SKM-1 (cell line): Measurements from ENCODE around the gene CTDP1.
"Not testable (repeated sequence)": the region's sequence is repeated elsewhere in the genome, so short reads cannot be mapped to it uniquely, and the experiment has no call there.

ENCODE experiments used
- DNase-seq: peaks from one replicate; lab custom pipeline; 2025; ENCODE audit not compliant: unreplicated experiment; lab: John Stamatoyannopoulos, UW

The CTDP1 gene

DNA sequence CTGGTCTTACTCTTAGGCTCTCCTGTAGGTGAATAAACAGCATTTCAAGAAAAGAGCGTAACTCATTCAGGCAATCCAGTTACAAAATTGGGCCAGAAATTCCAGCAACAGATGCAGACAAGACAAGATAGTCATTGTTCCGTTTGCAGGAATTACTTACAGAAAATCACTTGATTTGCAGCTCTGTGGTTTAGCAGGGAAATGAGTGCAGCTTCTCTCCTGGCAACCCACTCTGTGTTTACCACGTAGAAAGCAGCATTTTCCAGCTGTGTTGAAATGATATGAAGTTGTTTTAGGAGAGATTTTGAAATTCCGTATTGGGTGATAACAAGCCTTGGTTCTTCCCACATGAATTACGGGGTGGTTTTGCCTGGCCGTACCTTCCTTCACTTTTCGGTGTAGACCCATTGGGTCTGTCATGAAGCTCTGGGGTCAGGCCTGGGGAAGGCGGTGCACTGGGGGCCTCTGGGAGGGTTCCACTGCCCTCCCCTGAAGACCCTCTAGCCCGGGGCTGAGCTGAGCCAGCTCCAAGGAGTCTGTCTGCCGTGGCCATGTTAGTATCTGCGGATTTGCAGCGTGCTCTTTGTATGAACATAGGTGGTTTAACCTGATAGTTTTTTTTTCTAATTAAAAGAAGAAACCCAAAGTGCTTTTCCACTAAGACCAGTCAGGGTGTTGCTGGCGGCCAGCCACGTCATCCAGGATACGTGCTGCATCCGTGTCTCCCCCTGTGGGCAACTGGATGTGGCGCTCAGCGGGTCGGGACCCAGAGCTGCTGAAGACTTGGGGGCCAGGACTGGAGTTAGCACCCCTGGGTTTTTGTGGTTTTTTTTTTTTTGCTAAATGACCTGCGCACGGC lies 59.2 kb downstream of the CTDP1 start:
- DNase-seq = no peak

- DNase-seq = no peak
Observed at GRCh38 chr18:79739440-79739778, 59.8 kb downstream of the CTDP1 start.

GRCh38 chr18:79740047-79740446 lies 60.4 kb downstream of the CTDP1 start:
- not testable (repeated sequence) for DNase-seq

DNA sequence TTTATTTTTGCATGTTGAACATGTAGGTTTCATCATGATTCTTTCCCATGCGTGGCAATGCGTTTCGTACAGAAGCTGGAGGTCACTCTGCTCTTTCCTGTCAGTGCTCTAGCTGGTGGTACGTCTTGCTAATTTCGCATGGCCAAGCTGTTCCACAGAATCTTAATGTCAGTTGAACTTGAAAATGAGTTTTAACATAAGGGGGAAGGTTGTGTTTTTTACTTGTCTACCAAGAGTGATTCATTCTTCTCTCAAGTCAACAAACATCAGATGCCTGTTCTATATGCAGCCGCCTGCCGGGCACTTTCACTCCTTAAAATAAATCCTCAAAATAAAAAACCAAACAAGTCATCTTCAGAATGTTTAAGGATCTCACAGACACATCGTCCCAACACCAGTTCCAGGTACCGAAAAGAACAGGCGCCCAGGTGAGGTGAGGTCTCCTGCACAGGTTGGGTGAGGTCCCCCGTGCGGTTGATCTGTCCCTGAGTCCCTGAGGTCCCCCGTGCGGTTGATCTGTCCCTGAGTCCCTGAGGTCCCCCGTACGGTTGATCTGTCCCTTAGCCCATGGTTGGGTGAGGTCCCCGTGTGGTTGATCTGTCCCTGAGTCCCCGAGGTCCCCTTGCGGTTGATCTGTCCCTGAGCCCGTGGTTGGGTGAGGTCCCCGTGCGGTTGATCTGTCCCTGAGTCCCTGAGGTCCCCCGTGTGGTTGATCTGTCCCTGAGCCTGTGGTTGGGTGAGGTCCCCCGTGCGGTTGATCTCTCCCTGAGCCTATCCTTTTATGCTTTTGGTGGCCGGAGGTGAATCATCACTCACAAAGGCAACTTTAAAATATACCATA lies 61.1 kb downstream of the CTDP1 start:
- DNase-seq = no peak

- no peak for DNase-seq
Observed at GRCh38 chr18:79741362-79741700, 61.7 kb downstream of the CTDP1 start.

DNA sequence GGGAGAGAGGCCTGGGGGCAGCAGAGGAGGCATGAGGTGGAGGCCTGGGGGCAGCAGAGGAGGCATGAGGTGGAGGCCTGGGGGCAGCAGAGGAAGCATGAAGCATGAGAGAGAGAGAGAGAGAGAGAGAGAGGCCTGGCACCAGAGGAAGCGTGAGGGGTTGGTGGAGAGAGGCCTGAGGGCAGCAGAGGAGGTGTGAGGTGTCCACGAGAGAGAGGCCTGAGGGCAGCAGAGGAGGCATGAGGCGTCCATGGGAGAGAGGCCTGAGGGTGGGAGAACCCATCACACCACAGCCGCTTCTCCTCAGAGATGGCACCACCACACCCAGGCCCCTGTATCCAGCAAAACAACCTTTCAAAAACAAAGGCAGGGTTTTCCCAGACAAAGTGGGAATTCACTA lies 62.5 kb downstream of the CTDP1 start:
- no peak for DNase-seq

DNA sequence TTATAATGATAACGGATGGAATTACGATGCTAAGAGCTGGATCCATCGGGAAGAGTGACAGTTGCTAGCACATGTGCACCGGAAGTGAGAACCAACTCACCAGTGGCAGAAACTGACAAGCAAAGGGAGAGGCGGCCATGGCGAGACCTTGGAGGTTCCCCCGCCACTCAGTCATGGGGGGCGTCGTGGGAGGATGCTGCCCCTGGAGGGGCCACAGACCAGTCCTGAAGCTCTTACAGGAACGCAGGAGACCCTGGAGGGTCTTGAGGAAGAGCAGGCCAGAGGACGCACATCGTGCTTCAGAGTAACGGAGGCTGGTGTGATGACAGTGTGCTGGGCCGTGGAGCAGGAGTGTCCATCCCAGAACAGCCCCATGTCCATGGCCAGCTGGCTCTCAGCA lies 65.0 kb downstream of the CTDP1 start:
- no peak for DNase-seq

GRCh38 chr18:79746730-79747129 lies 67.1 kb downstream of the CTDP1 start:
- no peak for DNase-seq

DNA sequence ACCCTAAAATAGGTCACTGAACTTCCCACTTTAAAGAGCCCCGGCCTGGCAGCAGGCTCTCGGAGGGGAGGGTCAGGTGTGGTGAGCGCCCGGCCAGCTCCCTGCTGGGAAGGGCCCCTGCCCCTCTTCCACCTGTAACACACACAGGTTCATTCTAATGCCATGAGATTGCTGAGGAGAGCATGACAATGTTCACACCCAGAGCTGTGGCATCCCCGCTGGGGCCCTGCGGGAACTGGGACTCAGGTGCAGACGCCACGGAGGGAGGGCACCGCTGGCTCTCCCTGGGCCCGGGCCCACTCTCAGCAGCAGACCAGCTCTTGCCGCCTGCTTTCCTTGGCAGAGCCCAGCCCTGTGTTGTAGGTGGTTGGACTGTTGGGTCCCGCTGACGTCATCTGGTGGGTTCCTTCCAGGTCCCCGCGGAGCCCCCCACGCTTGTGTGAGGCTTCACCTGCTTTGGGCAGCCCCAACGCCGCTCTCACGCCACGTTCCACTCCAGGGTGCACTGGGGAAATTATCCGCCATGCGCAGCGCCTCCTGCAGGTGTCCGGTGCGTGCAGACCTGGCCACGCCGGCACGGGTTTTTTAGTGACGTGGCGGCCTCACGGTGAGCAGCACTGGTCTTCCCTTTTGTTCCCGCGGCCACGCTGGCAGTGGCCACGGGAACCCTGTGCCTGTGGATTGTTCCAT lies 67.7 kb downstream of the CTDP1 start:
- DNase-seq = no peak

- no peak for DNase-seq
Observed at GRCh38 chr18:79748321-79749180, 68.9 kb downstream of the CTDP1 start.

GRCh38 chr18:79749251-79750191 lies 69.9 kb downstream of the CTDP1 start:
- DNase-seq = no peak

GRCh38 chr18:79750980-79751571 lies 71.5 kb downstream of the CTDP1 start:
- no peak for DNase-seq

- DNase-seq = not testable (repeated sequence)
Observed at GRCh38 chr18:79751918-79752578, 72.4 kb downstream of the CTDP1 start.

GRCh38 chr18:79752946-79753345 lies 73.3 kb downstream of the CTDP1 start:
- DNase-seq = not testable (repeated sequence)

DNA sequence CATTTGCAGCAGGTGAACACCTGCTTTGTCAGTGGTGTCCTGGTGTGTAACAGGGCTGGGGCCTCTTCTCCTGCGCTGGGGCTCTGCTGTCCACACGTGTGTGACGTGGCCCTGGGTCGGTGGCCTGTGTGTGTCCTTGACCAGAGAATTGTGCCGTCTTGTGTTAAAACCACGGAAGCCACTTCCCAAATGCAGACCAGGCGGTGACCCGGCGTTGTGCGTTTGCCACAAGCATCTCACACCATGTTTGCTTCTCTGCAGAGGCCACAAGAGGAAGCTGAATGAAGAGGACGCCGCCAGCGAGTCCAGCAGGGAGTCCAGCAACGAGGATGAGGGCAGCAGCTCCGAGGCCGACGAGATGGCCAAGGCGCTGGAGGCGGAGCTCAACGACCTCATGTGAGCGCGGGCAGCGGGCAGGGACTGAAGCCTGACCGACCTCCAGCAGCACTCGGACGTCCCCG lies 73.8 kb downstream of the CTDP1 start:
- no peak for DNase-seq

DNA sequence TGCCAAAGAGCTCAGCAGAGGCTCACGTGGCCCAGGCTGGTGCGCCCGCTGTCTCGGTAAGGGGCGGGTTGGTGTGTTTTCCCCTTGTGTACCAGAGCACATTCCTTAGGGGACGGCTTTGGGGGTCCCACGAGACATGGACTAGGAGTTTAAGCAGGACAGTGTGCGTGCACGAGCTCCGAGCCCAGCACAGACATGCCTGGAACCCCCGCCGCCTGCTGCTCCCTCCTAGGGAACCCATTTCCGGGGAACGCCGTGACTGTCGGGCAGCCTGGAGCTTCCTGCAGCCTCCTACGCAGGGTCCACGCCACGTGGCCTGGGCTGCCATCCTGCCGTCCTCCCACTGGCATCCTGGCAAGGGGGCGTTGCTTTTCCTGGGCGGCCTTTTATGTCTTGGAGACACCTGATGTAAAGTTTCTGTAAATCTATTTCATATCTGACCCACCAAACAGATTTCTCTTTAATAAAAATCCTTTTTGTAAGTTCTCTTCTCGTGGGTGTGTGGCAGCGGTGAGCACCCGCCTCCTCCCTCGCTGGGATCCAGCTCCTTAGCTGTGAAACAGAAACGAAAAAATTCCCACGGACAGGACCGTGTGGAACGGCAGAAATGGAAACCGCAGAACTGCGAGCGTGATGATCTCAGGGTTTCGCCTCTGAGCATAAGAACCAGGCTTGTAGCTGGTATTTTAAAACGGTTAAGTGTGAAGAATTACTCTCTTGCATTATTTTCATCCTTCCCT lies 74.6 kb downstream of the CTDP1 start:
- DNase-seq = no peak

GRCh38 chr18:79754831-79755351 lies 75.3 kb downstream of the CTDP1 start:
- DNase-seq = no peak
